IgD-negative memory B cell (primary cell): ENCODE measurements around the gene FLOT2. TPM values are rescaled to one million over a fixed set of nuclear protein-coding genes. Genes with fewer than 3 reads are reported as not detected.
"Not testable (repeated sequence)": the region's sequence is repeated elsewhere in the genome, so short reads cannot be mapped to it uniquely, and the experiment has no call there.

Experiments
- H3K27ac Mint-ChIP-seq, 3 donors: one replicate each; pipeline ENCODE4 v1.8.0; 2020 to 2022; ENCODE audit warnings: mild to moderate bottlenecking in 3 of 3, mixed read lengths in 3 of 3, moderate library complexity in 1 of 3
- H3K27me3 Mint-ChIP-seq: one replicate; pipeline ENCODE4 v1.8.0; 2021; ENCODE audit warnings: mixed read lengths
- H3K36me3 Mint-ChIP-seq: one replicate; pipeline ENCODE4 v1.8.0; 2020; ENCODE audit warnings: mild to moderate bottlenecking, mixed read lengths
- H3K4me1 Mint-ChIP-seq, 3 donors: one replicate each; pipeline ENCODE4 v1.8.0; 2020 to 2022; ENCODE audit warnings: mixed read lengths in 3 of 3, mild to moderate bottlenecking in 1 of 3
- H3K4me3 Mint-ChIP-seq, 4 donors: one replicate each; pipeline ENCODE4 v1.8.0; 2020 to 2022; ENCODE audit warnings: mild to moderate bottlenecking in 4 of 4, mixed read lengths in 4 of 4, moderate library complexity in 3 of 4
- H3K9me3 Mint-ChIP-seq, 3 donors: one replicate each; pipeline ENCODE4 v1.8.0; 2020 to 2021; ENCODE audit warnings: mixed read lengths in 3 of 3, mild to moderate bottlenecking in 1 of 3
- polyA plus RNA-seq: library from polyadenylated mRNA; unstranded; fragments of 300-500 nt; fragmentation: Illumina TruSeq; gene quantifications from one replicate; pipeline ENCODE4 v1.2.3, GENCODE V29; 2021

FLOT2 gene
- polyA plus RNA-seq, 1 donor from 2014 or later = 400 TPM

- Mint-ChIP-seq H3K4me3 (peak overlapping the region; percentile 78 to 97 (median 88)), H3K27ac (peak overlapping the region; percentile 94 to 99 (median 98)), H3K4me1 (peaks cover 41 to 57% (median 50%) of the 10 kb centered on the region in 3 donors)
- H3K9me3 Mint-ChIP-seq, H3K36me3 Mint-ChIP-seq, H3K27me3 Mint-ChIP-seq: not testable (repeated sequence)
Observed at GRCh38 chr17:28893248-28894183, 4.0 kb downstream of the FLOT2 start.

DNA sequence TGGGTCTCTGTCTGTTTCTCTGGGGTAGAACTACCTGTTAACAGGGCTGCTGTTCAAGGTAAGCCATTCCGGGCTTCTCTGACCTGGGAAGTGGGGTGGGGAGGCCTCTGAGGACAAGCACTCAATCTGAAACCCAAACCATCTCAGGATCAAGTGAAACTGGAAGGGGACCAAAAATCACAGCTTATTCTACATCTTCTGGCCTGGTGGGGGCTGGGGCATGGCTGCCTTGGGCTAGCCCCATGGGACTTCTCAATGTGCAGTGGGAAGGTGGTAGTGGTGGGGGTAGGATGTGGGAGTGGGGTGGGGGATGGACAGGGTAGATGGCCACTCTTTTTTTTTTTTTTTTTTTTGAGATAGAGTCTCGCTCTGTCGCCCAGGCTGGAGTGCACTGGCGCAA, 5.5 kb downstream of the FLOT2 start:
- Mint-ChIP-seq H3K36me3 (peaks cover 8% of the 10 kb centered on the region), H3K27me3 (no peaks in the 10 kb centered on the region), H3K4me1 (peaks cover 48 to 58% (median 55%) of the 10 kb centered on the region in 3 donors), H3K27ac (peak overlapping the region; percentile 88 to 98 (median 90)), H3K4me3 (peak overlapping the region in 3 of 4 donors; percentile 67 to 91 (median 71)), H3K9me3 (no peaks in the 10 kb centered on the region)

DNA sequence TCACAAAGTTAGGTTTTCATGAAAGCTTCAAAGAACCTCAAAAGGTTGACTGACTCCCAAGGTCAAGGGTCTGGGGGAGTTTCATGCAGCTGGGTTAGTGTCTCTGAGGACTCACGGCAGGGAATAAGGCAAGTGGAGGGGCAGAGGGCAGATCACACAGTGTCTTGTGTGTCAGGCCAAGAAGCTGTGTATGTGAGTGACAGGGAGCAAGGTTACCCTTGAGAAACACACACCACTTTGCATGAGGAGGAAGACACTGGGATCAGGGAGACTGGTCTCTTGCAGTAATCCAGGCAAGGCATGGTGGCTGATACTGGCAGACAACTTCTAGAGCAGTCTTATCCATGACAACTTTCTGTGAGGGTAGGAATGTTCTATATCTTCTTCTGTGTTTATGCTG, 6.3 kb downstream of the FLOT2 start:
- H3K9me3 Mint-ChIP-seq = no peaks in the 10 kb centered on the region
- peak overlapping the region; percentile 81 to 96 (median 88) for H3K27ac Mint-ChIP-seq
- H3K4me3 Mint-ChIP-seq = peak overlapping the region; percentile 38 to 72 (median 62)
- peaks cover 40 to 56% (median 54%) of the 10 kb centered on the region in 3 donors for H3K4me1 Mint-ChIP-seq
- no peaks in the 10 kb centered on the region for H3K27me3 Mint-ChIP-seq
- peaks cover 8% of the 10 kb centered on the region for H3K36me3 Mint-ChIP-seq

- Mint-ChIP-seq H3K27me3 (no peaks in the 10 kb centered on the region), H3K9me3 (no peaks in the 10 kb centered on the region), H3K4me1 (peaks cover 38 to 48% (median 47%) of the 10 kb centered on the region in 3 donors), H3K4me3 (peak overlapping the region in 1 of 4 donors; percentile 41), H3K27ac (peak overlapping the region in 1 of 3 donors; percentile 16), H3K36me3 (peaks cover 8% of the 10 kb centered on the region)
Observed at GRCh38 chr17:28889996-28890395, 7.5 kb downstream of the FLOT2 start.

- H3K36me3 Mint-ChIP-seq = peaks cover 8% of the 10 kb centered on the region
- H3K4me3 Mint-ChIP-seq = peak overlapping the region; percentile 18 to 90 (median 50)
- H3K27ac Mint-ChIP-seq = peak overlapping the region in 2 of 3 donors; percentile 41 to 54
- no peaks in the 10 kb centered on the region for H3K27me3 Mint-ChIP-seq
- no peaks in the 10 kb centered on the region for H3K9me3 Mint-ChIP-seq
- H3K4me1 Mint-ChIP-seq = peaks cover 46 to 48% (median 48%) of the 10 kb centered on the region in 3 donors
Observed at GRCh38 chr17:28888832-28889231, 8.7 kb downstream of the FLOT2 start.

DNA sequence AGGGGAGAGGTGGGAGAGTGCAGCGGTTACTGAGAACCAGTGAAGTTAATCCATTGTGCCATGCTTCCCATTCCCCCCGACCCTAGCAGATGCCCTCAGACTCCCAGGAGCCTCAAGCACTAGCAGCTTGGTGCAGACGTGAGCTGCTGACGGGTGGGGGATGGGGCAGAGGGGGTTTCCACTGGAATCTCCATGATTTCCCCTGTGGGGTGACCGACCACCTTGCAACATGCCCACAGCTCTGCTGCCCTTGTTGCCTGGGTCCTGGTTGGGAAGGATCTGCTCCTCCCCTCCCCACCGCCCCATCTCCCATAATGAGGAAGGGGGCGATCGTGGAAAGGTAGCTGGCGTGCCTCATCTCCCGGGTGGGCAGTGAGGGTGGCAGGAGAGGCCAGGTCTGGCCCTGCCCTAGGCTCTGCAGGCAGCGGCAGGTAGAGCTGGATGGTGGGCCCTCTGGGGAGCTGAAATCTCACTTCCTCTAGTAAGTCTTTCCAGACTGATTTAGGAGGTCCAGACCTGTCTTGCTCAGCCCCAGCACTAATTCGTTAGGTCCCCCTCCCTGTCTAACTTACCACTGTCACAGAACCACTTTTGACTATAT, 9.6 kb downstream of the FLOT2 start:
- peaks cover 4% of the 10 kb centered on the region for H3K36me3 Mint-ChIP-seq
- peaks cover 37 to 40% (median 39%) of the 10 kb centered on the region in 3 donors for H3K4me1 Mint-ChIP-seq
- no peaks in the 10 kb centered on the region for H3K27me3 Mint-ChIP-seq
- peak overlapping the region; percentile 14 to 54 (median 29) for H3K27ac Mint-ChIP-seq
- peak overlapping the region in 3 of 4 donors; percentile 18 to 73 (median 60) for H3K4me3 Mint-ChIP-seq
- no peaks in the 10 kb centered on the region for H3K9me3 Mint-ChIP-seq

- peak overlapping the region in 1 of 3 donors; percentile 43 for H3K27ac Mint-ChIP-seq
- H3K36me3 Mint-ChIP-seq = no peaks in the 10 kb centered on the region
- no peak overlapping the region for H3K4me3 Mint-ChIP-seq
- no peaks in the 10 kb centered on the region for H3K27me3 Mint-ChIP-seq
- H3K9me3 Mint-ChIP-seq = no peaks in the 10 kb centered on the region
- peaks cover 25 to 27% (median 25%) of the 10 kb centered on the region in 3 donors for H3K4me1 Mint-ChIP-seq
Observed at GRCh38 chr17:28885951-28886350, 11.6 kb downstream of the FLOT2 start.

- no peaks in the 10 kb centered on the region for H3K36me3 Mint-ChIP-seq
- H3K27me3 Mint-ChIP-seq = no peaks in the 10 kb centered on the region
- H3K4me3 Mint-ChIP-seq = no peak overlapping the region
- no peaks in the 10 kb centered on the region for H3K9me3 Mint-ChIP-seq
- peak overlapping the region in 2 of 3 donors; percentile 59 to 84 for H3K27ac Mint-ChIP-seq
- peaks cover 21 to 27% (median 24%) of the 10 kb centered on the region in 3 donors for H3K4me1 Mint-ChIP-seq
Observed at GRCh38 chr17:28885363-28885762, 12.2 kb downstream of the FLOT2 start.

DNA sequence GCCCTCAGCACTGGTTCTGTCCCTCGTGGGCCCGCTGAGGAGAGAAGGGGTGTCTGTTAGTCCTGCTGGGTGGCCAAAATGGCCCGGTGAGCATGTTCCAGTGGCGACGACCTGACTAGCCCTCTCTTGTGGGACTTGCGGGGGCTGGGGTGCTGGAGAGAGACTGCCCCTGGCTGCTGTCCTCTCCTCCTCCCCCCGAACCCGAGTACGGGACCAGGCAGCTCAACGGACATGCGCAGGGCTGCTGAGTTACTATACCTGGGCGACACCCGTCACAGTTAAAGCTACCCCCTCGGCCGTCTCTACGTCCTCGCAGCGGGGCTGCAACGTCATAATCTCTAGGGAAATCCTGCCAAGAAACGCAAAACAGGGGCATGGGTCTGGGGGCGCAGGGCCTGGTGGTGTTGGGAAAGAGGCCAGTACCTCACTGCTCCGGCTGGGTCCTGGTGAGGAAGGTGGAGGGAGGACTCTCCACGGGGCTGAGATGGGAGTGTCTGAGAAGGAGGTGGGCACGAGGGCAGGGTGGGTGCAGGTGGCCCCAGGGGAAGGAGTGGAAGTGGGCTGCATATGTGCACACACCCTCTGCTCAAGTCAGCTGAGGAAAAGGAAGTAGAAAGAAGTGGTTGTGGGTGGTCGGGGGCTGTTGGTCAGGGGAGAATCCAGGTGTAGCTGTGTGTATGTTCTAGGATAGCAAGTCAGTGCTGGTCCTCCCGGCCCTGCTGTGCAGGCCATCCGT, 13.4 kb downstream of the FLOT2 start:
- no peak overlapping the region for H3K27ac Mint-ChIP-seq
- H3K4me1 Mint-ChIP-seq = peaks cover 18 to 25% (median 20%) of the 10 kb centered on the region in 3 donors
- H3K4me3 Mint-ChIP-seq = no peak overlapping the region
- H3K9me3 Mint-ChIP-seq = no peaks in the 10 kb centered on the region
- H3K27me3 Mint-ChIP-seq = no peaks in the 10 kb centered on the region
- H3K36me3 Mint-ChIP-seq = no peaks in the 10 kb centered on the region

DNA sequence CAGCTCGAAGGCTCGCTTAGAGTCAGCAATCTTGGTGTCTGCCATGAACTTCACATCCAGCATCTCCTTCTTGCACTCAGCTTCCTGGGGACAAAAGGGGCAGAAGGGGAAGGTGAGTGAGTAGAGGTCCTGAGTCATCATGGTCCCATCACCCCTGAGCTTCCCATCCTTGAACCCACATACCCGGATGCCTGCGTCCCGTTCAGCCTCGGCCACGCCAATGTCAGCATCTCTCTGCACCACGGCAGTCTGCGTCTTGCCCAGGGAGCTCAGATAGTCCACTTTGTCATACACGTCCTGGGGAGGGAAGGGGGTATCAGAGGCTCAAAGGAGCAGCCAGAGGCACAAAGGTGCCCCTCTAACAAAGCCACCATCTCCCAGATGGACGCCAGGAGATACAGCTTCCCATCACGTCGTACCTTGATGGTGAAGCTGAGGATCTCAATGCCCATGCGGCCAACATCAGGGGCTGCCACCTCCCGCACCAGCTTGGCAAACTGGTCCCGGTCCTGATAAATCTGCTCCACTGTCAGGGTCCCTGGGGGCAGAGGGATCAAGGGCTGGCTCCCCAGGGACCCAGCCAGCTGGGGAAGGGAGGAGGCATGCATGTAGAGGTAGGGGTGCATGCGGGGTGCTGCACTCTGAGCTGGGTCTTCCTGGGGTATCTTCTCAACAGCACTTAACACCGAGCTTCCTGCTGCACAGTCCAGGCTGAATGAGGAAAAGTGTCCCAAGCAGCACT, 15.2 kb downstream of the FLOT2 start:
- peaks cover 2% of the 10 kb centered on the region for H3K36me3 Mint-ChIP-seq
- H3K9me3 Mint-ChIP-seq = no peaks in the 10 kb centered on the region
- H3K4me3 Mint-ChIP-seq = no peak overlapping the region
- H3K27ac Mint-ChIP-seq = no peak overlapping the region
- H3K27me3 Mint-ChIP-seq = no peaks in the 10 kb centered on the region
- peaks cover 3 to 16% (median 7%) of the 10 kb centered on the region in 3 donors for H3K4me1 Mint-ChIP-seq

DNA sequence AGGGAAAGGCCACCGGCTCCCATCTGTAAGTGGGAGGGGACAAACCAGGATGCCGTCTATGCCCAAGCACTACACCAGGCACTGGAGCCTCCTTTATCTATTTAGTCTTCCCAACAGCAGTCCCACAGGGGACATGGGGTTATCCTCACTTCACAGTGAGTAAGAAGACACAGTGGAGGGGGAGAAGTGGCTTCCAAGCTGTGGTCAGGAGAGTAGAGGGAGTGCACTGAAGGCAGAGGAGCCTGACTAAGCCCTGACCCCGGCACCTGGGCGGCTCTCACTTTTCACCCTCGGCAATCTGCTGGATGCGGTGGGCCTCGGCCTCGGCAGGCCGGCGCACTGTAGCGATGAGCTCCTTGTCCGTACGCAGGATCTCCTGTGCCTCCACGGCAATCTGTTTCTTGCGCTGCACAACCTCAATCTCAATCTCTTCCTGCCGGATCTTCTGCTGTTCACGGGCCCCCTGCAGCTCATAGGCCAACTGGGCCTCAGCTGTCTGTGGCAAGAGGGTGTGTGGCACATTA, 15.9 kb downstream of the FLOT2 start:
- Mint-ChIP-seq H3K27ac (no peak overlapping the region), H3K9me3 (no peaks in the 10 kb centered on the region), H3K4me1 (peaks cover 3 to 16% (median 7%) of the 10 kb centered on the region in 3 donors), H3K36me3 (peaks cover 2% of the 10 kb centered on the region), H3K27me3 (no peaks in the 10 kb centered on the region), H3K4me3 (peak overlapping the region in 1 of 4 donors; percentile 39)

DNA sequence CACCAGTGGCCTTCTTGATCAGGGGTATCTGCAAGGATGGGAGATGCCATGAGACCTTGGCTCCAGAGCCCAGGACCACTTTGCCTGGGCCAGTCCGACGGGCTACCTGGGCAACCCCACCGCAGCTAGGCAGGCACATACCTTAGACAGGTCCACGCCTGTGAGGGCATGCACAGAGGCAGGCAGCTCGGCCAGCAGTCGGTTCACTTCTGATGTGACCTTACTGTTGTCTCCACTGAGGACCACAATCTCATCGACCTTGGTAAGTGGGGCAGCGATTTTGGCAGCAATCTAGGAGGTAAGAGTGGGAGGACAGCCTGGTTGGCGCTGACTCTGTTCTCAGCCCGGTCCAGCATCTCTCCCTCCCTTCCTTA, 17.0 kb downstream of the FLOT2 start:
- peaks cover 3 to 16% (median 4%) of the 10 kb centered on the region in 3 donors for H3K4me1 Mint-ChIP-seq
- H3K27ac Mint-ChIP-seq = no peak overlapping the region
- no peaks in the 10 kb centered on the region for H3K9me3 Mint-ChIP-seq
- peaks cover 2% of the 10 kb centered on the region for H3K36me3 Mint-ChIP-seq
- H3K27me3 Mint-ChIP-seq = no peaks in the 10 kb centered on the region
- H3K4me3 Mint-ChIP-seq = no peak overlapping the region

- H3K4me3 Mint-ChIP-seq = no peak overlapping the region
- H3K4me1 Mint-ChIP-seq = peaks cover 3 to 12% (median 3%) of the 10 kb centered on the region in 3 donors
- H3K27me3 Mint-ChIP-seq = no peaks in the 10 kb centered on the region
- no peaks in the 10 kb centered on the region for H3K9me3 Mint-ChIP-seq
- no peak overlapping the region for H3K27ac Mint-ChIP-seq
- H3K36me3 Mint-ChIP-seq = peaks cover 2% of the 10 kb centered on the region
Observed at GRCh38 chr17:28879886-28880571, 17.5 kb downstream of the FLOT2 start.
